ENCODE results near the gene BATF2.
"Not testable (repeated sequence)": the region's sequence is repeated elsewhere in the genome, so short reads cannot be mapped to it uniquely, and the experiment has no call there.

BATF2 gene

DNA sequence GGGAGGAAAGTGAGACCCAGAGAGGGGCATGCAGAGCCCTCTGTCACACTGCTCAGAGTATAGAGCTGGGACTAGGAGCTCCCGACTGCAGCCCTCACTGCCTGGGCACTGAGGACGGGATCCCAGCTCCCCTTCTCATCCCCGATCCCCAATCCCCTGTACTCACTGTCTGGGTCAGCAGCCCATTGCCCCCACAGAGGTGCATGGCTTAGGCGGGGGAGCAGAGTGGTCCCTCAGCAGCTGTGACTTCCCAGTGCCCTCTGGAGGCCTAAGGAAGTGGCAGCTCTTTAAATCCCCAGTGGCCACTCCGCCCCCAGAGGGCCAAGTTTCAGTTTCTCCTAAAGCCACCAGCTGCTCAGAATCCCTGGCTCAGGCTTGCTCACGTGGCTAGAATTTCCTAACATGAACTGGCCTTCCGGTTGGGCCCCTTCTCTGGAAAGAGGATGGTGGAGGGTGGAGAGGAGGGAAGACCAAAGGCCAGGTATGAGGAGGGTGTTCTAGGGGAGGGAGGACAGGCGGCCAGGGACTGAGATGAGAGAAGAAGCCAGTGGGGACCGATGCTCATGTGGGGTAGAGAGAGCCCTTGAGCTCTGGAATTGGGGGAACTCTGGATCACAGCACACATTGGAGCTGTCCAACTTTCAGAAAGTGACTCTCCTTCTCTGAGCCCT, at the start of gene BATF2:
BATF2 (minus strand) TSS at position 262 of the 671 bp plus-strand sequence; CDS start at position 205, 57 bp downstream.
- peaks cover 11% of the 10 kb centered on the region for H3K4me1 Mint-ChIP-seq (ENCODE audit: low read depth)
- no peak for DNase-seq
- H3K4me3 Mint-ChIP-seq: no peak within 1 kb of the TSS
- no peaks in the 10 kb centered on the region for H3K9me3 Mint-ChIP-seq
- H3K27me3 Mint-ChIP-seq: peaks cover 2% of the 10 kb centered on the region
- no peak within 1 kb of the TSS for H3K27ac Mint-ChIP-seq
- no peaks in the 10 kb centered on the region for H3K36me3 Mint-ChIP-seq (ENCODE audit: low read depth)

DNA sequence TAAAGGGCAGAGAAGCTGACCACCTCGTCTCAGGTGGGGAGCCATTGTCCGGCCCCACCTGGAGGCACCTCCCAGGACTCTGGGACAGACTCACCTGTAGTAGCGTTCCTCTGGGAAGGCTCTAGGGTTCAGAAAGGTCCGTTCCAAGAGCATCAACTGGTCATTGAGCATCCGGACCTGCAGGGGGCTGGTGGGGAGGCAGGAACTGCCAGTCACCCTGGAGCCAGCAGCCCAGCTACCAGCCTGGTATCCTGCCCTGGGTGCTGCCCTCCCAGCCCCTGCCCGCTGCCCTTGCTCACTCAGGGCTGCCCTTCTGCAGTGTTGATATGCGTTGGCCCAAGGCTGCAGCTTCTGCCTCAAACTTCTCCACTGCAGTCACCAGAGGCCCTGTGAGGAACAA, 49.0 kb upstream of the BATF2 start:
- Mint-ChIP-seq H3K27ac (no peak overlapping the region), H3K36me3 (ENCODE audit: low read depth) (peaks cover 29% of the 10 kb centered on the region), H3K27me3 (no peaks in the 10 kb centered on the region), H3K4me3 (no peak overlapping the region), H3K4me1 (ENCODE audit: low read depth) (peaks cover 39% of the 10 kb centered on the region), H3K9me3 (no peaks in the 10 kb centered on the region)
- no peak for DNase-seq

DNA sequence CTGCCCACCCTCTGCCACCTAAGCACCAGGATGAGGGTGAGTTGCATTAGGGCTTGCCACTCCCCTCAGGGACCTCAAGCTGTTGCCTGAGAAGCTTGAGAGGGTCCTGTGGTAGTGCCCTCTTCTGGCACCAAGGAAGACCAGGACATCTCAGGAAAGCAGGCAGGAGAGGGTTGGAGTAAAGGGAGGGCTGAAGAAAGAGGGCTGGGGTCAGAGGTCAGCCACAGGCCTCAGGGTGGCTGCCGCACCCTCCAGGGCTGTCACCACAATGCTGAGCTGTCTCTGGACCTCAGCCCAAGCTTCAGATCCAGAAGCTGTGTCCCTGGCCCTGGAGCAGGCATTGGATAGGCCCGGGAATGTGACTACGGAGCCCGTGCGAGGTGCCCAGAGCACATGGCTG, 48.3 kb upstream of the BATF2 start:
- no peaks in the 10 kb centered on the region for H3K27me3 Mint-ChIP-seq
- no peaks in the 10 kb centered on the region for H3K9me3 Mint-ChIP-seq
- no peak for DNase-seq
- H3K27ac Mint-ChIP-seq: no peak overlapping the region
- peaks cover 44% of the 10 kb centered on the region for H3K4me1 Mint-ChIP-seq (ENCODE audit: low read depth)
- peaks cover 31% of the 10 kb centered on the region for H3K36me3 Mint-ChIP-seq (ENCODE audit: low read depth)
- no peak overlapping the region for H3K4me3 Mint-ChIP-seq

GRCh38 chr11:65043881-65044501, 47.2 kb upstream of the BATF2 start:
- no peak for DNase-seq
- no peak overlapping the region for H3K27ac Mint-ChIP-seq
- H3K27me3 Mint-ChIP-seq: no peaks in the 10 kb centered on the region
- peaks cover 48% of the 10 kb centered on the region for H3K4me1 Mint-ChIP-seq (ENCODE audit: low read depth)
- no peak overlapping the region for H3K4me3 Mint-ChIP-seq
- peaks cover 34% of the 10 kb centered on the region for H3K36me3 Mint-ChIP-seq (ENCODE audit: low read depth)
- H3K9me3 Mint-ChIP-seq: no peaks in the 10 kb centered on the region

DNA sequence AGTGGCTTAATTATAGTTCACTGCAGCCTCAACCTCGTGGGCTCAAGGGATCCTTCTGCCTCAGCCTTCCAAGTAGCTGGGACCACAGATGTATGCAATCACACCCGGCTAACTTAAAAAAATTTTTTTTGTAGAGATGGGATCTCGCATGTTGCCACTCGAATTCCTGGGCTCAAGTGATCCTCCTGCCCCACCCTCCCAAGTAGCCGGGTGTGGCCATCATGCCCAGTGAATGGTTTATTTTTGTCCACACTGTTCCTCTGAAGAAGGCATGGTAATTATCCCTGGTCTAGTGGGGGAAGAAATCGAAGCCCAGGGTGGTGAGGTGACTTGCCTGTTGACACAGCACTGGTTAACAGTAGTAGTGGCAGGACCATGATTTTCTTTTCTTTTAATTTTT, 46.1 kb upstream of the BATF2 start:
- H3K36me3 Mint-ChIP-seq (ENCODE audit: low read depth): peaks cover 36% of the 10 kb centered on the region
- H3K9me3 Mint-ChIP-seq: no peaks in the 10 kb centered on the region
- no peaks in the 10 kb centered on the region for H3K27me3 Mint-ChIP-seq
- H3K4me3 Mint-ChIP-seq: peak overlapping the region; percentile 85
- no peak for DNase-seq
- H3K4me1 Mint-ChIP-seq (ENCODE audit: low read depth): peaks cover 44% of the 10 kb centered on the region
- no peak overlapping the region for H3K27ac Mint-ChIP-seq

DNA sequence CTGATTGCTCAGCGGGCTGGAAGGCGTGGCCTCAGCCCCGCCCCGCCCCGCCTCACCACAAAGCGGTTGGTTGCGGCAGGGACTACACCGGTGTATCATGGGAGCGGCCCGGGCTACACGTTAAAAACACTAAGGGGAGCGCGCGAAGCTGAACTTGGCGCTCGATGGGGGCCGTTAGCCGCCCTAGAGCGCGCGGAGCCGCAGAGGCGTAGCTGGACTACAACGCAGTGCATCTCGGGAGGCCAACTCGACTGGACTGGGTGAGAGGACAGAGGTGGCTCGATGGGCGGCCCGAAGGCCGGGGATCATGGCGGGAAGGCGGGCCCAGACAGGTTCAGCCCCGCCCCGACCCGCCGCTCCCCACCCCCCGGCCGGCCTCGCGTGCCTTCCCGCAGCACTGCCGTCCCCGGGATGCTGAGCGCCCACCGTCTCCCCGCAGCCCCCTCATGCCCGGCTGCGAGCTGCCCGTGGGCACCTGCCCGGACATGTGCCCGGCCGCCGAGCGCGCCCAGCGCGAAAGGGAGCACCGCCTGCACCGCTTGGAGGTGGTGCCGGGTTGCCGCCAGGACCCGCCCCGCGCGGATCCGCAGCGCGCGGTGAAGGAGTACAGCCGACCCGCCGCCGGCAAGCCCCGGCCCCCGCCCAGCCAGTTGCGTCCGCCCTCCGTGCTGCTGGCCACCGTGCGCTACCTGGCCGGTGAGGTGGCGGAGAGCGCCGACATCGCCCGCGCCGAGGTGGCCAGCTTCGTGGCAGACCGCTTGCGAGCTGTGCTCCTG, 44.3 kb upstream of the BATF2 start, which contains the start of gene SAC3D1:
SAC3D1 (plus strand) TSS at position 364 of the 776 bp plus-strand sequence; CDS start at position 447, 83 bp downstream.
- H3K27me3 Mint-ChIP-seq: no peaks in the 10 kb centered on the region

GRCh38 chr11:65040520-65040846, 43.7 kb upstream of the BATF2 start:
- H3K4me3 Mint-ChIP-seq: peak overlapping the region; percentile 86
- peaks cover 26% of the 10 kb centered on the region for H3K4me1 Mint-ChIP-seq (ENCODE audit: low read depth)
- H3K27me3 Mint-ChIP-seq: no peaks in the 10 kb centered on the region

More for the DNA sequence above, 44.3 kb upstream of the BATF2 start, which contains the start of gene SAC3D1:
- DNase-seq: peak; percentile 94
- Mint-ChIP-seq H3K36me3 (ENCODE audit: low read depth) (peaks cover 39% of the 10 kb centered on the region), H3K9me3 (no peaks in the 10 kb centered on the region), H3K4me3 (peak within 1 kb of the TSS; percentile 86), H3K27ac (peak within 1 kb of the TSS; percentile 97), H3K4me1 (ENCODE audit: low read depth) (peaks cover 27% of the 10 kb centered on the region)

DNA sequence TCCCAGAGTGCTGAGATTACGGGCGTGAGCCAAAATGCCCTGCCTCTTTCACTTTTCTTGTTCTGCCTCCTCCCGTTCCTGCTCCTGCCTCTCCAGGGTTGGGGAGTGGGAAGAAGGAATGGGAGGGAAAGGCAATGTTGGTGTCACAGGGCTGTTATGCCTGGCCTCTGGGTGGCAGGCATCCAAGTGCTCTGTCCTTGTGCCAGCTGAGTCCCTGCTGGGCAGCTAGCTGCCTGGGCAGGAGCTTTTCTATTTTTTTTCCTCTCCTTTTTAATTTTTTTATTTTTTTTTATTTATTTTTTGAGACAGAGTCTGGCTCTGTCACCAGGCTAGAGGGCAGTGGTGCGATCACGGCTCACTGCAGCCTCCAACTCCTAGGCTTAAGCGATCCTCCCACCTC, 40.2 kb upstream of the BATF2 start:
- H3K36me3 Mint-ChIP-seq (ENCODE audit: low read depth): peaks cover 32% of the 10 kb centered on the region
- peaks cover 12% of the 10 kb centered on the region for H3K4me1 Mint-ChIP-seq (ENCODE audit: low read depth)
- no peak overlapping the region for H3K4me3 Mint-ChIP-seq
- no peaks in the 10 kb centered on the region for H3K9me3 Mint-ChIP-seq
- no peak for DNase-seq
- H3K27me3 Mint-ChIP-seq: no peaks in the 10 kb centered on the region
- no peak overlapping the region for H3K27ac Mint-ChIP-seq

More at GRCh38 chr11:65040520-65040846, 43.7 kb upstream of the BATF2 start:
- DNase-seq: no peak
- peak overlapping the region; percentile 97 for H3K27ac Mint-ChIP-seq
- H3K9me3 Mint-ChIP-seq: no peaks in the 10 kb centered on the region
- peaks cover 44% of the 10 kb centered on the region for H3K36me3 Mint-ChIP-seq (ENCODE audit: low read depth)

DNA sequence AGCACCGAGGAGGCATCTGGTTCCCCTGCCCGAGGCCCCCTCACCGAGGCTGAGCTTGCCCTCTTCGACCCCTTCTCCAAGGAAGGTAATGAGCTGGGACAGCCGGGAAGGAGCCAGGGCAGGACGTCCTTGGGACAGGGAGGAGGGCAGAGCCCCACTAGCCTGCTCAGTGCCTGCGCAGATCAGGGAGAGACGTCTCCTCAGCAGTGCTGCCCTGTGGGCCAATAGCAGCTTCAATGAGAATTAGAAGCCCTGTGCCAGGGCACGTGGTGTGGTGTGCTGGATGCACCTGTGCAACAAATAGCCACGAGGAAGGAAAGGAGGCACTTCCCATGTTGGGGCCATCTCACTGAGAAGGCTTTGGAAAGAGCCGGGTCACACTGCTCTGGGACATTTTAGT, 38.8 kb upstream of the BATF2 start:
- Mint-ChIP-seq H3K27ac (no peak overlapping the region), H3K4me3 (no peak overlapping the region)

GRCh38 chr11:65034423-65034822, 37.7 kb upstream of the BATF2 start:
- Mint-ChIP-seq H3K36me3 (ENCODE audit: low read depth) (peaks cover 23% of the 10 kb centered on the region), H3K27me3 (no peaks in the 10 kb centered on the region), H3K4me3 (no peak overlapping the region), H3K4me1 (ENCODE audit: low read depth) (no peaks in the 10 kb centered on the region), H3K9me3 (no peaks in the 10 kb centered on the region), H3K27ac (no peak overlapping the region)
- no peak for DNase-seq

More for the DNA sequence above, 38.8 kb upstream of the BATF2 start:
- Mint-ChIP-seq H3K4me1 (ENCODE audit: low read depth) (peaks cover 8% of the 10 kb centered on the region), H3K27me3 (no peaks in the 10 kb centered on the region), H3K36me3 (ENCODE audit: low read depth) (peaks cover 27% of the 10 kb centered on the region), H3K9me3 (no peaks in the 10 kb centered on the region)
- DNase-seq: no peak

DNA sequence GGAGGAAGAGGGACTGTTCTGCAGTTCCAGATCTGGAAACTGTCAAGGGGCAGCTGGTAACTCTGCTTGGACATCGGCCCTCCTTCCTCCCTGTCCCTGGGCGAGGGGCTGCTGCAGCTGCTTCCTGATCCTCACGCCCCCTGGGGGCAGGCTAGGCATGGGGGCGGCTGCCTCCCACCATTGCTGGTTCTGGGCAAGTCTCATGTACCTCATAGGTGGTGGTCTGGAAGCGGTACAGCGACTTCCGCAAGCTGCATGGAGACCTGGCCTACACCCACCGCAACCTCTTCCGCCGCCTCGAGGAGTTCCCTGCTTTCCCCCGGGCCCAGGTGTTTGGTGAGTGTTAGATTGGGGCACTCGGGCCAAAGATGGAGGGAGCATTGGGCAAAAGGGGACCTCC, 35.4 kb upstream of the BATF2 start:
- H3K27me3 Mint-ChIP-seq: no peaks in the 10 kb centered on the region

GRCh38 chr11:65027213-65028067, 30.7 kb upstream of the BATF2 start, which contains the start of gene SNX15:
Gene SNX15, plus strand, starts transcription at chr11:65027439. Its CDS starts 99 bp downstream, at chr11:65027538.
- no peaks in the 10 kb centered on the region for H3K9me3 Mint-ChIP-seq

More for the DNA sequence above, 35.4 kb upstream of the BATF2 start:
- peaks cover 19% of the 10 kb centered on the region for H3K36me3 Mint-ChIP-seq (ENCODE audit: low read depth)
- H3K4me3 Mint-ChIP-seq: no peak overlapping the region
- H3K27ac Mint-ChIP-seq: no peak overlapping the region
- DNase-seq: no peak
- no peaks in the 10 kb centered on the region for H3K9me3 Mint-ChIP-seq
- H3K4me1 Mint-ChIP-seq (ENCODE audit: low read depth): peaks cover 16% of the 10 kb centered on the region

DNA sequence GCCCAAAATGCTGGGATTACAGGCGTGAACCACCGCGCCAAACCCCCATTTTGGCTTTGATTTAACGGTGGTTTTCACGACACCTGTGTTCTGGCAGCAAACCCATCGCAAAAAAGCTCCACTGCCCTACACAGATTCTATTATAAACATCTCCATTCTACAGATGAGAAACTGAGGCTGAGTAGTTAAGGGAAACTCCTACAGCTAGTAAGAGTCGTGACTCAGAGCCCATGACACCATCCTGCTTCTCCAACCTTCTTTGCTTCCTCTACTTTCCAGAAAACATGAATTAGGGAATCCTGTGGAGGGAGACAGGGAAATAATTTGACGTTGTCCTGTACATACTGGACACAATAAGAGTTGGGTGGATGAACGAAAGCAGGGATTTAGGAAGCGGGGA, 30.0 kb upstream of the BATF2 start:
- Mint-ChIP-seq H3K4me3 (peak overlapping the region; percentile 77), H3K4me1 (ENCODE audit: low read depth) (peaks cover 22% of the 10 kb centered on the region), H3K27ac (peak overlapping the region; percentile 89), H3K9me3 (no peaks in the 10 kb centered on the region), H3K27me3 (no peaks in the 10 kb centered on the region), H3K36me3 (ENCODE audit: low read depth) (peaks cover 6% of the 10 kb centered on the region)
- no peak for DNase-seq

More at GRCh38 chr11:65027213-65028067, 30.7 kb upstream of the BATF2 start, which contains the start of gene SNX15:
- peak within 1 kb of the TSS; percentile 89 for H3K27ac Mint-ChIP-seq
- H3K4me1 Mint-ChIP-seq (ENCODE audit: low read depth): peaks cover 22% of the 10 kb centered on the region
- peaks cover 2% of the 10 kb centered on the region for H3K36me3 Mint-ChIP-seq (ENCODE audit: low read depth)
- H3K27me3 Mint-ChIP-seq: no peaks in the 10 kb centered on the region
- peak; percentile 88 for DNase-seq
- peak within 1 kb of the TSS; percentile 77 for H3K4me3 Mint-ChIP-seq

GRCh38 chr11:65023502-65023901, 26.7 kb upstream of the BATF2 start:
- DNase-seq, H3K4me3 Mint-ChIP-seq, H3K27ac Mint-ChIP-seq, H3K27me3 Mint-ChIP-seq, H3K9me3 Mint-ChIP-seq: not testable (repeated sequence)
- Mint-ChIP-seq H3K4me1 (ENCODE audit: low read depth) (peaks cover 18% of the 10 kb centered on the region), H3K36me3 (ENCODE audit: low read depth) (peaks cover 33% of the 10 kb centered on the region)
